Epithelial cell of proximal tubule (primary cell): ENCODE results near the gene SLC7A1. TPM values are rescaled to one million over a fixed set of nuclear protein-coding genes. Genes with fewer than 3 reads are reported as not detected.
A peak's percentile ranks its signal among the peaks of the same experiment; 100 is the strongest.

Experiments used
- DNase-seq: peaks from one replicate; pipeline ENCODE4 v3.0.0-alpha.2; 2011; ENCODE audit warnings: low read depth
- H3K4me3 ChIP-seq: 2 replicates; pipeline ENCODE4 v1.5.1; 2011; ENCODE audit warnings: low read depth, mild to moderate bottlenecking, low read length
- total RNA-seq: library from RNA; depleted of rRNA; stranded (reverse); fragments of >200 nt; gene quantifications from 2 replicates; pipeline ENCODE4 v1.2.3, GENCODE V29; 2015
- TF ChIP-seq, protein P1 (sequence below): conservative IDR thresholded peaks from 2 replicates; pipeline ENCODE4 v1.5.1; 2012; ENCODE audit warnings: low read depth, mild to moderate bottlenecking, low read length

Gene SLC7A1
- total RNA-seq, 1 donor from 2014 or later, result 48.5 TPM

DNA sequence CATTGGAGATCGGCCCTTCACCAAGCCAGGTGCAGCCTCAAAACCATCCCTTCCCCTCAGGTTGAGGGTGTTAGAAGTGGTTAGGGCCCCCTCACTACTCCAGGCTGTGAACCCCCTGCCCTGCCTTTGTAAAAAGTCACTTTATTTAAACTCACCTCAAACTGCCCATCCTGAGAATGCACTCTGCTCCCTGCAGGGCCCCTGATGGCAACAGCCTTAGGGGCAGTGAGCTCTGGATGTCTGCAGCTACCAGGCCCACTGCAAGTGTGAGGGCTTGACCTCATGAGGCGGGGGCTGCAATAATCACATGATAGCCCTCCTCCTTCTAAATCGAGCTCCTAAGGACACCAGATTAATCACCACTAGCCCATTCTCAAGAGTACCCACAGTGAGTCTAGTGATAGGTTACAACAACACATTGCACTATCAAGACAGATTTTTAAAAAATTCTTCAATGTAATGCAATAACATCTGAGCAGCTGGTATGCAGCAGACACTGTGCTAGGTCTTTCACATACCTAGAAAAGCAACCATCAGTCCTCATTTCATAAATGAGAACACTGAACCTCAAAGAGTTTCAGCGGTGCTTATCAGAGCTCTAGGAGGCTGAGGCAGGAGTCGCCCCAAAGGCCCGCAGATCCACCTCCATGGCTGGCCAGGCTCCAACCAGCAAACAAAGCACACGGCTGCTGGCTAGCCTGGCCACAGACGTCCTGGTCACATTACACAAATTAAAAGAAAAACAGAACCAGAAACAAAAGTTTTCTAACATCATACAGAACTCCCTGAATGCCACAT, 26.0 kb downstream of the SLC7A1 start:
- TF ChIP-seq, protein P1, sequence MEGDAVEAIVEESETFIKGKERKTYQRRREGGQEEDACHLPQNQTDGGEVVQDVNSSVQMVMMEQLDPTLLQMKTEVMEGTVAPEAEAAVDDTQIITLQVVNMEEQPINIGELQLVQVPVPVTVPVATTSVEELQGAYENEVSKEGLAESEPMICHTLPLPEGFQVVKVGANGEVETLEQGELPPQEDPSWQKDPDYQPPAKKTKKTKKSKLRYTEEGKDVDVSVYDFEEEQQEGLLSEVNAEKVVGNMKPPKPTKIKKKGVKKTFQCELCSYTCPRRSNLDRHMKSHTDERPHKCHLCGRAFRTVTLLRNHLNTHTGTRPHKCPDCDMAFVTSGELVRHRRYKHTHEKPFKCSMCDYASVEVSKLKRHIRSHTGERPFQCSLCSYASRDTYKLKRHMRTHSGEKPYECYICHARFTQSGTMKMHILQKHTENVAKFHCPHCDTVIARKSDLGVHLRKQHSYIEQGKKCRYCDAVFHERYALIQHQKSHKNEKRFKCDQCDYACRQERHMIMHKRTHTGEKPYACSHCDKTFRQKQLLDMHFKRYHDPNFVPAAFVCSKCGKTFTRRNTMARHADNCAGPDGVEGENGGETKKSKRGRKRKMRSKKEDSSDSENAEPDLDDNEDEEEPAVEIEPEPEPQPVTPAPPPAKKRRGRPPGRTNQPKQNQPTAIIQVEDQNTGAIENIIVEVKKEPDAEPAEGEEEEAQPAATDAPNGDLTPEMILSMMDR, result no peak
- DNase-seq, result no peak
- H3K4me3 ChIP-seq, result no peak overlapping the region

DNA sequence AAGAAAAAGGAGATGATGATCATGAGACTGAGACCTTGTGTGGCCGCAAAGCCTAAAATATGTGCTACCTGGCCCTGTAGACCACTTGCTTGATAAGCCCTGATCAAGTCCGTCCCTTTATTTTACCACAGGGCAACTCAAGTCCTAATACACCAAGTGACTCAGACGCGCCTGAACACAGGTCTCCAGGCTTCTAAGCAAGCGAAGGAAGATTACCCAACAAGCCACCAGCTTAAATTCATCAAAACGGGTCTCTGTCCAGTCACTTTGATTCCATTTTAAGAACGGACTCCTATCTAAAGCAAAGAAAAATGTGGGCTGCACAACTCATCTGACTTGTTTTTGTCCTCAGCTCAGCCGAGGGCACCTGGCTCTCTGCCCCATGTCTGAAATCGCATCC, 26.8 kb downstream of the SLC7A1 start:
- no peak for DNase-seq
- TF ChIP-seq, protein P1, result no peak
- H3K4me3 ChIP-seq, result no peak overlapping the region

DNA sequence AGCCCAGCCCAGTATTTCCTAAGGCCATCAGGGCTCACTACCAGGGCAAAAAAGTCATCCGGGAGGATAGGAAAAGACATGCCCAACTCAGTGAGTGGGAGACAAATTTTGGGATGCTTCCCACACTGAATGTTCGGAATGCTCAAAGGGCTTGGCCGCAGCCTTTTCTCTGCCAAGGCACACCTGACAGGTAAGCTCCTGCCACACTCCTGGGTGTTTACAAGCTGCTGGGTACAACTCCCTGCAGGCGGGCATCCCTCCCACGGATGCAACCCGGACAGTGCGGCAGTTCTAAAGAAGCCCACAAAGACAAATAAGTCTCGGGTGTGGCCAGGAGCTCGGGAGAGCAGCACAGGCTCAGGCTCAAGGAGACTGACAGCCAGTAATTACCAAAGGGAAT, 28.1 kb downstream of the SLC7A1 start:
- DNase-seq, result no peak
- TF ChIP-seq, protein P1, result no peak
- no peak overlapping the region for H3K4me3 ChIP-seq

DNA sequence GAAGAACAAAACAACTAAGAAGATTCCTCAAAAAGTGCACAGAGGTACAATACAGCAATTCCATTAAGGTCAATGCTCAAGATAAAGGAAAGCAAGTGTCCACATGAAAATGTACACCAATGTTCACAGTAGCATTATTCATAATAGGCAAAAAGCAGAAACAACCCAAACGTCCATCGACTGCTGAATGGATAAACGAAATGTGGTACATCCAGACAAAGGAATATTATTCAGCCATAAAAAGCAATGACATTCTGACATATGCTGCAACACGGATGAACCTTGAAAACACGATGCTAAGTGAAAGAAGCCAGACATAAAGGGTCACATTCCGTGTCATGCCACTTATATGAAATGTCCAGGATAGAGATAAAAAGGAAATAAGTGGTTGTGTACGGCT, 29.3 kb downstream of the SLC7A1 start:
- no peak for DNase-seq
- H3K4me3 ChIP-seq, result no peak overlapping the region
- TF ChIP-seq, protein P1, result no peak

DNA sequence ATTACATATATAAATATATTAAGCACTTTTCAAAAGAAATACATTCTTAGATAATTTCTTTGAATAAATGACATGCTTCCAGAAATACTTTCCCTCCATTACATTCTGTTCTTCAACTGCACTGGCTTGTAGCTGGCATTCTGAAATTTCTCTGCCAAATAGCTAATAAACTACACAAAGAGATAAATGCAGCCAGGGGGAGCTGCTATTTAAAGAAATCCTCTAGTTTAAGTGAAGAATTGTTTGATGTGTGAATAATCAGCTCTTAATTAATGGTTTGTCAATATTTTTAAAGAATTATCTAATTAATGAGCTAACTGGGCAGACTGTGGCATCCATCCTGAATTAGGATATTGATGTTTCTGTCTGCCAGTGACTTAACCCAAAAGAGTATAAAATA, 30.7 kb downstream of the SLC7A1 start:
- DNase-seq, result no peak
- TF ChIP-seq, protein P1, result peak; percentile 20

DNA sequence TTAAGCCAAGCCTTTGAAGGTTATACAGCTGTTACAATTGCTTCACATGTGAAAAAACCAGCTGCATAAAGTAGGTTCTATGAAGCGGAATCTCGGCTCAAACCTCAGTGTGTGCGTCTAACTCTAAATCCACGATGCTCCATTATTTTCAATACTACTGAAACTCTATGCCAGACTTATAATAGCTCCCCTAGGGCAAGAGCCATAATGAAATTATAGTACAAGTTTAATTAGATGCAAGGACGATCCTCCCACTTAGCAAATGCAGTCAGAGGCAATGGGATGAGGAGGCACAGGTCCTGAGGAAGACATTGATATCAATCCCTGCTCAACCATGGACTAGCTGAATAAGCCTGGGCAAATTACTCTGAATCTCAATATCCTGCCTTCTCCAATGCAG, 31.1 kb downstream of the SLC7A1 start:
- no peak overlapping the region for H3K4me3 ChIP-seq
- DNase-seq, result no peak
- TF ChIP-seq, protein P1, result no peak

More for the DNA sequence above, 30.7 kb downstream of the SLC7A1 start:
- H3K4me3 ChIP-seq, result no peak overlapping the region

DNA sequence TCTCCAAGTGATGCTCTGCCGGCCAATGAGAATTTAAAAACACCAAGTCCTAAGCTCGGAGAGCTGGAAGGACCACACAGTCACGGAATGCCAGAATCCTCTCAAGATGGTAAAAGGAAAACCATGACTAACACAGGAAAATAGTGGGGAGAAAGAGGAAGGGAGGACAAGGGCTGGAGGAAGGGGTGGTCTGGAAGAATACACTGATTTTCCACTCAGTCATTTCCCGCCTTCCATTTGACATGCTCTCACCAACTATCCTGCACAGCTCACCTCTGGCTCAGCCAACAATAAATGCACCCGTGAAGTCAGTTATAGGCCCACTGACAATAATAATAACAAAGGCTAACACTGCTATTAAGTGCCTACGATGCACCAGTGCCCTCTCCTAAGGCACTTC, 31.5 kb downstream of the SLC7A1 start:
- H3K4me3 ChIP-seq, result no peak overlapping the region
- TF ChIP-seq, protein P1, result no peak
- DNase-seq, result no peak
